ENCODE measurements around the gene FAM193A. TPM values are rescaled to one million over a fixed set of nuclear protein-coding genes. Genes with fewer than 3 reads are reported as not detected.
"Not testable (repeated sequence)": the region's sequence is repeated elsewhere in the genome, so short reads cannot be mapped to it uniquely, and the experiment has no call there.

The FAM193A gene
- total RNA-seq, 1 donor from 2014 or later, result 28.9 TPM

- TF ChIP-seq CTCF (IDR thresholded peaks at IDR 0.05), result no peak
- intact Hi-C loops (cut with DNase I), result no loop called here
- Histone ChIP-seq H3K9me3 (no peaks in the 10 kb centered on the region), H3K27me3 (no peaks in the 10 kb centered on the region), H3K27ac (no peak overlapping the region), H3K36me3 (peaks cover 56% of the 10 kb centered on the region), H3K4me3 (no peak overlapping the region), H3K4me1 (no peaks in the 10 kb centered on the region)
- DNase-seq (no peak), ATAC-seq (no peak)
Measured at GRCh38 chr4:2672082-2672481, 135.6 kb downstream of the FAM193A start.

- Histone ChIP-seq H3K27ac (no peak overlapping the region), H3K4me3 (no peak overlapping the region), H3K36me3 (peaks cover 56% of the 10 kb centered on the region), H3K27me3 (no peaks in the 10 kb centered on the region), H3K4me1 (no peaks in the 10 kb centered on the region), H3K9me3 (no peaks in the 10 kb centered on the region)
- ATAC-seq (peak; percentile 50), DNase-seq (no peak)
- TF ChIP-seq CTCF (IDR thresholded peaks at IDR 0.05), result no peak
- intact Hi-C loops (cut with DNase I), result no loop called here
Measured at GRCh38 chr4:2672700-2673099, 136.3 kb downstream of the FAM193A start.

GRCh38 chr4:2673157-2673556 is 136.7 kb downstream of the FAM193A start:
- Histone ChIP-seq H3K27ac (no peak overlapping the region), H3K36me3 (peaks cover 53% of the 10 kb centered on the region), H3K27me3 (no peaks in the 10 kb centered on the region), H3K9me3 (no peaks in the 10 kb centered on the region), H3K4me1 (no peaks in the 10 kb centered on the region), H3K4me3 (no peak overlapping the region)
- ATAC-seq, result no peak
- intact Hi-C loops (cut with DNase I), result no loop called here
- no peak for DNase-seq
- peak; percentile 17 for TF ChIP-seq CTCF (IDR thresholded peaks at IDR 0.05)

- H3K36me3 ChIP-seq, result peaks cover 21% of the 10 kb centered on the region
Measured at GRCh38 chr4:2679762-2680161, 143.3 kb downstream of the FAM193A start.

GRCh38 chr4:2684486-2684885 is 148.0 kb downstream of the FAM193A start:
- ATAC-seq (no peak), DNase-seq (no peak)
- intact Hi-C loops (cut with DNase I), result no loop called here
- Histone ChIP-seq H3K4me1 (no peaks in the 10 kb centered on the region), H3K4me3 (no peak overlapping the region), H3K36me3 (peaks cover 48% of the 10 kb centered on the region), H3K9me3 (no peaks in the 10 kb centered on the region), H3K27me3 (no peaks in the 10 kb centered on the region), H3K27ac (no peak overlapping the region)
- no peak for TF ChIP-seq CTCF (IDR thresholded peaks at IDR 0.05)

More at GRCh38 chr4:2679762-2680161, 143.3 kb downstream of the FAM193A start:
- H3K4me3 ChIP-seq; H3K27me3 ChIP-seq; ATAC-seq; DNase-seq; H3K9me3 ChIP-seq; intact Hi-C loops (cut with DNase I); H3K27ac ChIP-seq; H3K4me1 ChIP-seq: not testable (repeated sequence)

GRCh38 chr4:2685541-2685940 is 149.1 kb downstream of the FAM193A start:
- Histone ChIP-seq H3K36me3 (peaks cover 57% of the 10 kb centered on the region), H3K4me3 (no peak overlapping the region), H3K27ac (no peak overlapping the region), H3K4me1 (no peaks in the 10 kb centered on the region), H3K27me3 (no peaks in the 10 kb centered on the region), H3K9me3 (no peaks in the 10 kb centered on the region)
- DNase-seq, result no peak
- ATAC-seq, result no peak
- intact Hi-C loops (cut with DNase I), result no loop called here
- TF ChIP-seq CTCF (IDR thresholded peaks at IDR 0.05), result no peak

All from upper lobe of right lung (tissue), 1 donor.